ENCODE data around the gene CDRT4. TPM values are rescaled to one million over a fixed set of nuclear protein-coding genes. Genes with fewer than 3 reads are reported as not detected.

The CDRT4 gene
- total and polyA plus RNA-seq, 2 experiments from 2014 or later = 6.5 to 13.0 TPM

DNA sequence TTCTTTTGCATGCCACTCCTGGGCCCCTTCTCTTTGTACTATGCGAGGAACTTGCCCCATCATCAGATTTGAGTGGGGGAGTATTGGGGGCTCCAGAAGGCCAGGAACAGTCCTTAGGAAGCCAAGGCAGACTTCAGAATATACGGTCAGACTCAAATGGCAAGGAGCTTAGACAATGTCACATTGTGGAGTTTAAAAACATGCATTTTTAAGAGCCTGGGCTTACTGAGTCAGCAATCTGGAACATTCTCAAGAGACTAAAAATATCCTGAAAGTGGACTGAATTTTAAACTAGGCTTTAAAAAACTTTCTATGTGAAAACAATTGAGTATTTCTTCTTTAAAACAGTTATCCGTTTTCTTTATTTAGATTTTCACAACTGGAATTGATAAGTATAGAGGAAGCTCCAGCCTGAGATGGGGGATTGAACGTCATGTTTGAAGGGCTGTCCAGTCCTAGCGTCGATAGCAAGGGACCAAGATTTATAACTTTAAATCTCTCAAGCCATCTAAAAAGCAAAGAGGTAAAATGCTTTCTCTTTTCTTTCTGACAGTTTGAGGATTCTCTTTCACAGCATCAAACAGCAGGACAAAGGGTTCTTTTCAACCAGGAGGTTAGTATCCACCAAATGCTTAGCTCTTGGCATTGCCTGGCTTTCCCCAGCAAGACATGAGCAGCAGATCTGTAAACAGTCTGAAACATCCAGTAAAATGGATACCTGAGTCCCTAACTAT is 45.8 kb upstream of the CDRT4 start:
- Mint-ChIP-seq H3K36me3 (ENCODE audit: low read depth) (peaks cover 37% of the 10 kb centered on the region), H3K27me3 (ENCODE audit: insufficient read depth, low read depth, poor library complexity) (peaks cover 4% of the 10 kb centered on the region), H3K4me1 (no peaks in the 10 kb centered on the region; the same call in 2 of the 3 replicates), H3K9me3 (no peaks in the 10 kb centered on the region; the same call in 2 of the 3 replicates), H3K27ac (no peak overlapping the region), H3K4me3 (no peak overlapping the region)
- ATAC-seq = no peak
- Histone ChIP-seq H3K27ac (ENCODE audit: low read depth) (no peak overlapping the region), H3F3A (replicated peaks; ENCODE audit: low read depth) (no peaks in the 10 kb centered on the region), H3K4me1 (ENCODE audit: insufficient read depth) (no peaks in the 10 kb centered on the region), H4K20me1 (replicated peaks; ENCODE audit: insufficient read depth) (peaks cover 5% of the 10 kb centered on the region; the same call in 1 of the 2 replicates), H3K27me3 (ENCODE audit: insufficient read depth) (no peaks in the 10 kb centered on the region), H3K4me2 (no peak overlapping the region), H3K36me3 (ENCODE audit: insufficient read depth) (peaks cover 6% of the 10 kb centered on the region; the same call in 1 of the 2 replicates), H3K9me2 (ENCODE audit: insufficient read depth) (no peaks in the 10 kb centered on the region), H3K4me3 (no peak overlapping the region), H3K79me2 (replicated peaks; ENCODE audit: insufficient read depth) (no peaks in the 10 kb centered on the region), H2AFZ (no peak overlapping the region)
- no peak for TF ChIP-seq STAT1 (IDR thresholded peaks at IDR 0.05; ENCODE audit: unreplicated experiment)
- TF ChIP-seq ETS1 (IDR thresholded peaks at IDR 0.05) = no peak
- no peak for TF ChIP-seq REST (IDR thresholded peaks at IDR 0.05; ENCODE audit: unreplicated experiment)
- TF ChIP-seq ZNF462 (CRISPR knock-in tag; IDR thresholded peaks at IDR 0.05) = no peak
- TF ChIP-seq CREB1 (CRISPR knock-in tag; IDR thresholded peaks at IDR 0.05; ENCODE audit: low read depth) = no peak
- TF ChIP-seq POLR2AphosphoS5 (IDR thresholded peaks at IDR 0.05; ENCODE audit: low read depth) = no peak
- TF ChIP-seq JUNB (IDR thresholded peaks at IDR 0.05; ENCODE audit: unreplicated experiment) = no peak
- no peak for TF ChIP-seq ZNF114 (CRISPR knock-in tag; IDR thresholded peaks at IDR 0.05)
- no peak for TF ChIP-seq EZH2phosphoT487 (IDR thresholded peaks at IDR 0.05; ENCODE audit: unreplicated experiment)
- TF ChIP-seq CTCF (conservative IDR thresholded peaks at IDR 0.05; ENCODE audit: low read depth in 2 of 2) = no peak
- no peak for TF ChIP-seq EZH2 (IDR thresholded peaks at IDR 0.05; ENCODE audit: low read depth, unreplicated experiment)
- TF ChIP-seq NANOG (IDR thresholded peaks at IDR 0.05; ENCODE audit: borderline replicate concordance) = no peak
- no peak for TF ChIP-seq ZNF331 (CRISPR knock-in tag; IDR thresholded peaks at IDR 0.05; ENCODE audit: low read depth)
- no peak for DNase-seq (ENCODE audit: low spot score)

Measured in GM23338 (cell line).